Measurements from ENCODE around the gene CLTCL1.

DNA sequence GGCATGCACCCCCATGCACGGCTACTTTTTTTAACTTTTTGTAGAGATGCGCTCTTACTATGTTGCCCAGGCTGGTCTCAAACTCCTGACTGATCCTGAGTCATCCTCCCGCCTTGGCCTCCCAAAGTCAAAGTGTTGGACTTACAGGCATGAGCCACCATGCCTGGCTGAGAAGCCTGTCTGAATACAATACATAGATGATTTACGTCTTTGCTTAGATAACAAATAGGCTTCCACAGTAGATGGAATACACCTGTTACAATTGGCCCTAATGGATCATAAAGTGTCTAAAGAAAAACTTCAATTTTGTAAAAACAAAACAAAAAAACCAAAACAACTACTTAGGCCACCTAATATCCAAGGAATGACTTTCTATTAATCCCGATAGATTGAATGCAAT lies 13.0 kb upstream of the CLTCL1 start:
- no peak for TF ChIP-seq CTCF (IDR thresholded peaks at IDR 0.05; ENCODE audit: insufficient read depth, low read length)
- TF ChIP-seq, protein P1, sequence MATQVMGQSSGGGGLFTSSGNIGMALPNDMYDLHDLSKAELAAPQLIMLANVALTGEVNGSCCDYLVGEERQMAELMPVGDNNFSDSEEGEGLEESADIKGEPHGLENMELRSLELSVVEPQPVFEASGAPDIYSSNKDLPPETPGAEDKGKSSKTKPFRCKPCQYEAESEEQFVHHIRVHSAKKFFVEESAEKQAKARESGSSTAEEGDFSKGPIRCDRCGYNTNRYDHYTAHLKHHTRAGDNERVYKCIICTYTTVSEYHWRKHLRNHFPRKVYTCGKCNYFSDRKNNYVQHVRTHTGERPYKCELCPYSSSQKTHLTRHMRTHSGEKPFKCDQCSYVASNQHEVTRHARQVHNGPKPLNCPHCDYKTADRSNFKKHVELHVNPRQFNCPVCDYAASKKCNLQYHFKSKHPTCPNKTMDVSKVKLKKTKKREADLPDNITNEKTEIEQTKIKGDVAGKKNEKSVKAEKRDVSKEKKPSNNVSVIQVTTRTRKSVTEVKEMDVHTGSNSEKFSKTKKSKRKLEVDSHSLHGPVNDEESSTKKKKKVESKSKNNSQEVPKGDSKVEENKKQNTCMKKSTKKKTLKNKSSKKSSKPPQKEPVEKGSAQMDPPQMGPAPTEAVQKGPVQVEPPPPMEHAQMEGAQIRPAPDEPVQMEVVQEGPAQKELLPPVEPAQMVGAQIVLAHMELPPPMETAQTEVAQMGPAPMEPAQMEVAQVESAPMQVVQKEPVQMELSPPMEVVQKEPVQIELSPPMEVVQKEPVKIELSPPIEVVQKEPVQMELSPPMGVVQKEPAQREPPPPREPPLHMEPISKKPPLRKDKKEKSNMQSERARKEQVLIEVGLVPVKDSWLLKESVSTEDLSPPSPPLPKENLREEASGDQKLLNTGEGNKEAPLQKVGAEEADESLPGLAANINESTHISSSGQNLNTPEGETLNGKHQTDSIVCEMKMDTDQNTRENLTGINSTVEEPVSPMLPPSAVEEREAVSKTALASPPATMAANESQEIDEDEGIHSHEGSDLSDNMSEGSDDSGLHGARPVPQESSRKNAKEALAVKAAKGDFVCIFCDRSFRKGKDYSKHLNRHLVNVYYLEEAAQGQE (IDR thresholded peaks at IDR 0.05; ENCODE audit: insufficient replicate concordance, low read depth), result no peak
- TF ChIP-seq POLR2AphosphoS5 (IDR thresholded peaks at IDR 0.05; ENCODE audit: low read depth), result no peak
